ENCODE results near the gene STK32B. TPM values are rescaled to one million over a fixed set of nuclear protein-coding genes. Genes with fewer than 3 reads are reported as not detected.

STK32B gene
- total and polyA plus RNA-seq, 2 of the 4 experiments (the other 2 are of a cell fraction): 5.5 to 6.3 TPM

GRCh38 chr4:5259471-5259870, 208.2 kb downstream of the STK32B start:
- DNase-seq (no peak), ATAC-seq (ENCODE audit: low read depth) (no peak)
- Histone ChIP-seq H4K91ac (ENCODE audit: insufficient read depth, low read depth, low read length) (no peak overlapping the region), H3K27ac (ENCODE audit: insufficient read depth, low read length) (no peak overlapping the region), H2BK5ac (ENCODE audit: low read depth, low read length, poor library complexity, severe bottlenecking) (no peak overlapping the region), H3K14ac (replicated peaks; ENCODE audit: low read depth, low read length) (no peak overlapping the region), H2BK120ac (ENCODE audit: low read depth, low read length) (no peak overlapping the region), H3K27me3 (ENCODE audit: control insufficient read depth, insufficient read depth, low read length) (no peaks in the 10 kb centered on the region), H3K79me1 (ENCODE audit: low read depth in 1 of 2, low read length in 2 of 2) (no peaks in the 10 kb centered on the region), H4K20me1 (ENCODE audit: insufficient read depth, low read length) (no peaks in the 10 kb centered on the region; the same call in 1 of the 2 replicates), H4K8ac (ENCODE audit: low read depth in 2 of 2, low read length in 2 of 2) (no peak overlapping the region), H3K4me1 (ENCODE audit: control insufficient read depth, insufficient read depth, low read length) (no peaks in the 10 kb centered on the region), H3K4me3 (ENCODE audit: insufficient read depth, low read depth, low read length) (no peak overlapping the region), H3K36me3 (ENCODE audit: control insufficient read depth, insufficient read depth, low read length) (no peaks in the 10 kb centered on the region), H4K5ac (ENCODE audit: low read depth, low read length) (no peak overlapping the region), H2AFZ (replicated peaks; ENCODE audit: low read length, poor library complexity) (no peak overlapping the region), H2AK9ac (replicated peaks; ENCODE audit: low read depth, low read length, poor library complexity) (no peak overlapping the region), H3K23ac (ENCODE audit: low read depth, low read length) (no peak overlapping the region), H2BK20ac (ENCODE audit: low read depth, low read length) (no peak overlapping the region), H3K9ac (ENCODE audit: low read depth, low read length) (no peak overlapping the region), H3K9me3 (ENCODE audit: control insufficient read depth, insufficient read depth, low read length) (no peaks in the 10 kb centered on the region), H3K4ac (ENCODE audit: low read depth, low read length) (no peak overlapping the region), H2BK15ac (ENCODE audit: low read depth, low read length) (no peak overlapping the region), H2AK5ac (ENCODE audit: low read depth, low read length) (no peak overlapping the region), H3K9me1 (ENCODE audit: insufficient read depth, low read length) (no peaks in the 10 kb centered on the region), H3K4me2 (ENCODE audit: low read depth, low read length) (no peak overlapping the region), H3K18ac (ENCODE audit: low read depth, low read length) (no peak overlapping the region), H3K56ac (ENCODE audit: extremely low read depth, insufficient read depth, low read length) (no peak overlapping the region)
- dilution Hi-C loops (cut with HindIII; ENCODE audit: low sequenced_read_pairs, unreplicated experiment): no loop called here
- intact Hi-C loops (cut with micrococcal nuclease): no loop called here
- in situ Hi-C loops (cut with MboI; ENCODE audit: low sequenced_read_pairs): no loop called here
- no CpG with 5 or more reads among the region's 2 CpGs for whole genome bisulfite sequencing, 2 experiments (ENCODE audit: extremely low coverage in 2 of 2, insufficient read length in 1 of 2)
- no TSS peak for BruUV-seq (replicated peaks)
- ChIA-PET CTCF (no interaction called here), POLR2A (ENCODE audit: unreplicated experiment) (no interaction called here)
- no peak for TF ChIP-seq MAZ (IDR thresholded peaks at IDR 0.05; ENCODE audit: borderline replicate concordance, low read depth, low read length)
- no peak for TF ChIP-seq FOS (IDR thresholded peaks at IDR 0.05; ENCODE audit: low read depth, low read length)
- no peak for TF ChIP-seq RFX5 (IDR thresholded peaks at IDR 0.05; ENCODE audit: low read depth, low read length)
- no peak for TF ChIP-seq SMC3 (IDR thresholded peaks at IDR 0.05; ENCODE audit: low read depth, low read length)
- no peak for TF ChIP-seq CEBPB (IDR thresholded peaks at IDR 0.05; ENCODE audit: low read depth, low read length)
- no peak for TF ChIP-seq MAFK (IDR thresholded peaks at IDR 0.05; ENCODE audit: low read depth, low read length)
- no peak for TF ChIP-seq BHLHE40 (IDR thresholded peaks at IDR 0.05; ENCODE audit: low read depth, low read length)
- no peak for TF ChIP-seq ELK1 (IDR thresholded peaks at IDR 0.05; ENCODE audit: borderline replicate concordance, low read depth, low read length)
- TF ChIP-seq RCOR1 (IDR thresholded peaks at IDR 0.05; ENCODE audit: insufficient replicate concordance, low read length): no peak
